SK-N-SH (cell line): ENCODE results near the gene NUMB. TPM values are rescaled to one million over a fixed set of nuclear protein-coding genes. Genes with fewer than 3 reads are reported as not detected.

ENCODE experiments used
- CTCF ChIA-PET: fragments of 300-600, 350-600 bp; formaldehyde crosslinking; extraction: SDS; loops from one replicate; lab custom pipeline; 2021; lab: Yijun Ruan, JAX
- POLR2A ChIA-PET: fragments of 350-600 bp; sonication (Branson Sonifier 250); formaldehyde crosslinking; extraction: SDS; loops from one replicate; lab custom pipeline; 2020; ENCODE audit warnings: antibody characterized with exemption, inconsistent platforms; lab: Yijun Ruan, JAX
- DNase-seq: peaks from one replicate; pipeline ENCODE4 v3.0.0; 2012
- H2AFZ ChIP-seq: fragments of 200-600 bp; sonication (generic); 2 replicates; pipeline ENCODE4 v1.8.1; 2016; ENCODE audit warnings: antibody characterized with exemption, mild to moderate bottlenecking, low read depth
- H3F3A ChIP-seq: fragments of 200-600 bp; sonication (generic); replicated peaks from 2 replicates; pipeline ENCODE3; 2016; ENCODE audit warnings: antibody characterized with exemption, mild to moderate bottlenecking; ENCODE audit not compliant: insufficient read depth
- H3K27ac ChIP-seq, 2 experiments: fragments of 200-500 bp in 1 of 2; fragments of 200-600 bp in 1 of 2; sonication (Bioruptor generic) in 1 of 2; sonication (generic), shearing (Covaris generic) in 1 of 2; 2 replicates each; pipeline versions ENCODE4 v1.5.1 to v1.6.1; 2014 to 2016; ENCODE audit warnings: low read depth in 2 of 2, inconsistent platforms in 1 of 2, low read length in 1 of 2, mild to moderate bottlenecking in 1 of 2, mixed read lengths in 1 of 2
- H3K27me3 ChIP-seq: fragments of 200-600 bp; sonication (generic), shearing (Covaris generic); 2 replicates; pipeline ENCODE4 v1.6.1; 2016; ENCODE audit warnings: mixed run types; ENCODE audit not compliant: insufficient read depth
- H3K36me3 ChIP-seq, 2 experiments: fragments of 200-500 bp in 1 of 2; fragments of 200-600 bp in 1 of 2; sonication (Bioruptor generic) in 1 of 2; sonication (generic) in 1 of 2; replicated peaks in 1 of 2; 2 replicates each; pipeline versions ENCODE3 to v1.5.1; 2014 to 2016; ENCODE audit warnings: low read length in 1 of 2, mild to moderate bottlenecking in 1 of 2; ENCODE audit not compliant: insufficient read depth in 2 of 2, control insufficient read depth in 1 of 2
- H3K4me1 ChIP-seq, 2 experiments: fragments of 200-500 bp in 1 of 2; fragments of 200-600 bp in 1 of 2; sonication (Bioruptor generic) in 1 of 2; sonication (generic), shearing (Covaris generic) in 1 of 2; 2 replicates each; pipeline versions ENCODE4 v1.5.1 to v1.6.1; 2014 to 2016; ENCODE audit warnings: low read depth in 1 of 2, low read length in 1 of 2, mixed run types in 1 of 2; ENCODE audit not compliant: insufficient read depth in 2 of 2, control insufficient read depth in 1 of 2
- H3K4me2 ChIP-seq: fragments of 200-600 bp; sonication (generic), shearing (Covaris generic); 2 replicates; pipeline ENCODE4 v1.6.1; 2017; ENCODE audit warnings: mixed run types
- H3K4me3 ChIP-seq, 2 experiments: fragments of 200-500 bp in 1 of 2; fragments of 200-600 bp in 1 of 2; sonication (Bioruptor generic) in 1 of 2; sonication (generic), shearing (Covaris generic) in 1 of 2; 2 replicates each; pipeline versions ENCODE4 v1.5.1 to v1.8.1; 2014 to 2016; ENCODE audit warnings: low read depth in 2 of 2, inconsistent platforms in 1 of 2, low read length in 1 of 2, mild to moderate bottlenecking in 1 of 2, mixed read lengths in 1 of 2, moderate library complexity in 1 of 2
- H3K79me2 ChIP-seq: fragments of 200-600 bp; sonication (generic); 2 replicates; pipeline ENCODE4 v1.8.1; 2017; ENCODE audit warnings: mild to moderate bottlenecking; ENCODE audit not compliant: insufficient read depth
- H3K9ac ChIP-seq: fragments of 200-600 bp; sonication (generic); 2 replicates; pipeline ENCODE4 v1.6.1; 2017; ENCODE audit warnings: mixed run types
- H3K9me2 ChIP-seq: fragments of 200-600 bp; sonication (generic); 2 replicates; pipeline ENCODE4 v1.6.1; 2017; ENCODE audit warnings: mixed run types
- H3K9me3 ChIP-seq: fragments of 200-600 bp; sonication (generic); 2 replicates; pipeline ENCODE4 v1.6.1; 2017; ENCODE audit warnings: mixed run types, mild to moderate bottlenecking, moderate library complexity
- H4K20me1 ChIP-seq: fragments of 200-600 bp; sonication (generic); 2 replicates; pipeline ENCODE4 v1.6.1; 2017; ENCODE audit warnings: mild to moderate bottlenecking, mixed run types; ENCODE audit not compliant: insufficient read depth
- FOSL2 ChIP-seq: IDR thresholded peaks from 2 replicates; pipeline ENCODE4 v1.4.0; 2012; ENCODE audit warnings: low read depth, mild to moderate bottlenecking, moderate library complexity, borderline replicate concordance
- IRF3 ChIP-seq: fragments of 150-350 bp; IDR thresholded peaks from 2 replicates; pipeline ENCODE4 v1.6.1; 2016; ENCODE audit warnings: mild to moderate bottlenecking, low read depth, low read length
- JUND ChIP-seq: IDR thresholded peaks from 2 replicates; pipeline ENCODE4 v1.4.0; 2012
- MEF2A ChIP-seq: IDR thresholded peaks from 2 replicates; pipeline ENCODE4 v1.4.0; 2012; ENCODE audit warnings: low read depth, borderline replicate concordance
- MXI1 ChIP-seq: IDR thresholded peaks from 2 replicates; pipeline ENCODE4 v1.6.1; 2012; ENCODE audit warnings: mild to moderate bottlenecking, low read depth, low read length, improper control_type of control experiment
- RCOR1 ChIP-seq: fragments of 150-350 bp; IDR thresholded peaks from 2 replicates; pipeline ENCODE4 v1.6.1; 2017; ENCODE audit warnings: antibody characterized with exemption, low read length
- RFX5 ChIP-seq: IDR thresholded peaks from 2 replicates; pipeline ENCODE4 v1.6.1; 2012; ENCODE audit warnings: mild to moderate bottlenecking, improper control_type of control experiment, low read length
- RXRA ChIP-seq: IDR thresholded peaks from 2 replicates; pipeline ENCODE4 v1.4.0; 2012; ENCODE audit warnings: low read depth, mild to moderate bottlenecking, borderline replicate concordance
- SMC3 ChIP-seq: IDR thresholded peaks from 2 replicates; pipeline ENCODE4 v1.6.1; 2012; ENCODE audit warnings: low read depth, low read length, improper control_type of control experiment
- TCF12 ChIP-seq: IDR thresholded peaks from 2 replicates; pipeline ENCODE4 v1.4.0; 2012
- USF1 ChIP-seq: IDR thresholded peaks from 2 replicates; pipeline ENCODE4 v1.4.0; 2012; ENCODE audit warnings: low read depth, borderline replicate concordance
- YY1 ChIP-seq: IDR thresholded peaks from 2 replicates; pipeline ENCODE4 v1.4.0; 2012; ENCODE audit warnings: low read depth, mild to moderate bottlenecking
- WGBS: methylation state at CpG from one replicate; pipeline ENCODE4 v1.1.6; 2017; ENCODE audit warnings: low lambda C conversion rate; 5-methylcytosine and 5-hydroxymethylcytosine counted together
- polyA plus RNA-seq, 3 experiments: library from polyadenylated mRNA; depleted of rRNA; stranded (reverse); fragments of >200 nt; gene quantifications; 2 replicates each; pipeline ENCODE4 v1.2.3, GENCODE V29; 2012

The NUMB gene
- polyA plus RNA-seq, 1 of the 3 experiments (the other 2 are of a cell fraction): 58.4 TPM

- DNase-seq: no peak
Observed at GRCh38 chr14:73467800-73468199, 9.5 kb upstream of the NUMB start.

GRCh38 chr14:73467377-73467776 lies 9.0 kb upstream of the NUMB start:
- CTCF ChIA-PET: interaction anchor here (0.9 to 11.5 kb wide), 2 partner anchors 173 to 294 kb away, joined by 3 to 179 read pairs; no protein-coding TSS in a partner anchor
- TF ChIP-seq RCOR1 (no peak), YY1 (no peak), TCF12 (no peak), MEF2A (no peak), JUND (no peak), FOSL2 (no peak)

More at GRCh38 chr14:73467800-73468199, 9.5 kb upstream of the NUMB start:
- Histone ChIP-seq H3K4me1 (peaks cover 5 to 9% of the 10 kb centered on the region in 2 experiments; a peak in 3 of 4 replicates), H3K4me3 (no peak overlapping the region), H3K9ac (no peak overlapping the region), H3K9me3 (no peaks in the 10 kb centered on the region), H3K27me3 (no peaks in the 10 kb centered on the region), H3K9me2 (no peaks in the 10 kb centered on the region), H3K4me2 (no peak overlapping the region), H3K27ac (no peak overlapping the region), H3K36me3 (no peaks in the 10 kb centered on the region), H4K20me1 (no peaks in the 10 kb centered on the region), H2AFZ (no peak overlapping the region), H3K79me2 (no peaks in the 10 kb centered on the region), H3F3A (peaks cover 9% of the 10 kb centered on the region)
- TF ChIP-seq YY1 (no peak), MXI1 (no peak), RFX5 (no peak), USF1 (no peak), SMC3 (no peak), FOSL2 (no peak), IRF3 (no peak), RXRA (no peak)
- WGBS: 86% methylated on average over 4 of the region's 4 CpGs
- CTCF ChIA-PET: interaction anchor here (2.9 to 11.5 kb wide), 2 partner anchors 173 to 295 kb away, joined by 12 to 179 read pairs; no protein-coding TSS in a partner anchor
- POLR2A ChIA-PET: no interaction called here

More at GRCh38 chr14:73467377-73467776, 9.0 kb upstream of the NUMB start:
- WGBS: 98% methylated on average over 5 of the region's 5 CpGs
- no peak for DNase-seq
- POLR2A ChIA-PET: no interaction called here
- Histone ChIP-seq H3K9me3 (no peaks in the 10 kb centered on the region), H3F3A (peaks cover 9% of the 10 kb centered on the region), H4K20me1 (no peaks in the 10 kb centered on the region), H3K27ac (no peak overlapping the region), H3K4me2 (no peak overlapping the region), H3K36me3 (no peaks in the 10 kb centered on the region), H3K27me3 (no peaks in the 10 kb centered on the region), H2AFZ (no peak overlapping the region), H3K4me3 (no peak overlapping the region), H3K9ac (no peak overlapping the region), H3K4me1 (peaks cover 6 to 13% of the 10 kb centered on the region in 2 experiments; a peak in 3 of 4 replicates), H3K9me2 (no peaks in the 10 kb centered on the region), H3K79me2 (no peaks in the 10 kb centered on the region)
